ENCODE data around the gene PSMG3. TPM values are rescaled to one million over a fixed set of nuclear protein-coding genes. Genes with fewer than 3 reads are reported as not detected.

PSMG3 gene
- total and polyA plus RNA-seq, 2 donors from 2014 or later = 29.7 to 66.6 TPM

- Histone ChIP-seq H3K9ac (ENCODE audit: low read length in 3 of 3) (no peak overlapping the region), H3K36me3 (ENCODE audit: control insufficient read depth in 2 of 3, insufficient read depth in 3 of 3, low read length in 3 of 3) (no peaks in the 10 kb centered on the region), H3K27ac (ENCODE audit: low read depth in 2 of 2, low read length in 2 of 2) (no peak overlapping the region), H3K4me1 (ENCODE audit: control insufficient read depth in 2 of 3, insufficient read depth in 2 of 3, low read depth in 1 of 3, low read length in 3 of 3) (no peaks in the 10 kb centered on the region), H3K4me3 (ENCODE audit: low read length in 3 of 3) (no peak overlapping the region), H3K9me3 (ENCODE audit: control insufficient read depth in 2 of 3, insufficient read depth in 1 of 3, low read length in 3 of 3) (no peaks in the 10 kb centered on the region), H3K27me3 (ENCODE audit: control insufficient read depth, insufficient read depth, low read length) (no peaks in the 10 kb centered on the region)
- TF ChIP-seq CTCF (IDR thresholded peaks at IDR 0.05; ENCODE audit: borderline replicate concordance, extremely low read depth, insufficient read depth) = no peak
- intact Hi-C loops (cut with DNase I) = no loop called here
- no peak for DNase-seq
- FAIRE-seq = no peak
Observed at GRCh38 chr7:1599640-1600395, 30.0 kb upstream of the PSMG3 start.

GRCh38 chr7:1598961-1599639 lies 29.3 kb upstream of the PSMG3 start:
- intact Hi-C loops (cut with DNase I) = no loop called here

GRCh38 chr7:1598286-1598685 lies 28.5 kb upstream of the PSMG3 start:
- Histone ChIP-seq H3K4me3 (ENCODE audit: low read length in 3 of 3) (no peak overlapping the region), H3K27ac (ENCODE audit: low read depth in 2 of 2, low read length in 2 of 2) (no peak overlapping the region), H3K27me3 (ENCODE audit: control insufficient read depth, insufficient read depth, low read length) (no peaks in the 10 kb centered on the region), H3K36me3 (ENCODE audit: control insufficient read depth in 2 of 3, insufficient read depth in 3 of 3, low read length in 3 of 3) (no peaks in the 10 kb centered on the region), H3K9ac (ENCODE audit: low read length in 3 of 3) (no peak overlapping the region), H3K9me3 (ENCODE audit: control insufficient read depth in 2 of 3, insufficient read depth in 1 of 3, low read length in 3 of 3) (no peaks in the 10 kb centered on the region), H3K4me1 (ENCODE audit: control insufficient read depth in 2 of 3, insufficient read depth in 2 of 3, low read depth in 1 of 3, low read length in 3 of 3) (no peaks in the 10 kb centered on the region)
- TF ChIP-seq CTCF (IDR thresholded peaks at IDR 0.05; ENCODE audit: borderline replicate concordance, extremely low read depth, insufficient read depth) = no peak
- DNase-seq (no peak), FAIRE-seq (no peak)
- intact Hi-C loops (cut with DNase I) = no loop called here

More at GRCh38 chr7:1598961-1599639, 29.3 kb upstream of the PSMG3 start:
- Histone ChIP-seq H3K27me3 (ENCODE audit: control insufficient read depth, insufficient read depth, low read length) (no peaks in the 10 kb centered on the region), H3K27ac (ENCODE audit: low read depth in 2 of 2, low read length in 2 of 2) (no peak overlapping the region), H3K4me1 (ENCODE audit: control insufficient read depth in 2 of 3, insufficient read depth in 2 of 3, low read depth in 1 of 3, low read length in 3 of 3) (no peaks in the 10 kb centered on the region), H3K9ac (ENCODE audit: low read length in 3 of 3) (no peak overlapping the region), H3K4me3 (ENCODE audit: low read length in 3 of 3) (no peak overlapping the region), H3K9me3 (ENCODE audit: control insufficient read depth in 2 of 3, insufficient read depth in 1 of 3, low read length in 3 of 3) (no peaks in the 10 kb centered on the region), H3K36me3 (ENCODE audit: control insufficient read depth in 2 of 3, insufficient read depth in 3 of 3, low read length in 3 of 3) (no peaks in the 10 kb centered on the region)
- DNase-seq (no peak), FAIRE-seq (no peak)
- TF ChIP-seq CTCF (IDR thresholded peaks at IDR 0.05; ENCODE audit: borderline replicate concordance, extremely low read depth, insufficient read depth) = no peak

All from kidney (tissue), 14 donors.